Endothelial cell of umbilical vein (primary cell): Measurements from ENCODE around the gene PHOX2B. TPM values are rescaled to one million over a fixed set of nuclear protein-coding genes. Genes with fewer than 3 reads are reported as not detected.

ENCODE experiments used
- BruUV-seq: library from RNA; stranded (reverse); fragments of 400-500 nt; replicated peaks from 2 replicates; lab custom pipeline; 2021; lab: Mats Ljungman, UMichigan
- CTCF ChIA-PET: fragments of 300-600, 350-600 bp; sonication (Branson Sonifier 250); formaldehyde crosslinking; loops from one replicate; lab custom pipeline; 2021; ENCODE audit warnings: antibody characterized with exemption, inconsistent platforms; lab: Charles Lee
- POLR2A ChIA-PET: fragments of 300-600, 350-600 bp; sonication (Branson Sonifier 250); formaldehyde crosslinking; loops from one replicate; lab custom pipeline; 2021; ENCODE audit warnings: antibody characterized with exemption, inconsistent platforms; lab: Charles Lee
- DNase-seq: peaks from one replicate; pipeline ENCODE4 v3.0.0-alpha.2; 2011; ENCODE audit warnings: low read depth, low spot score
- FAIRE-seq: peaks from 2 replicates; lab custom pipeline; 2011; peaks lifted over from hg19 to GRCh38; lab: Jason Lieb, UNC
- H2AFZ ChIP-seq: 2 replicates; pipeline ENCODE4 v1.6.0; 2012; ENCODE audit warnings: low read depth, low read length, control low read depth, inconsistent platforms
- H3K27ac ChIP-seq: 2 replicates; pipeline ENCODE4 v1.5.1; 2011; ENCODE audit warnings: low read depth, mild to moderate bottlenecking, control low read depth, low read length, moderate library complexity; ENCODE audit not compliant: insufficient read depth
- H3K27me3 ChIP-seq, 2 experiments: 2 replicates each; pipeline versions ENCODE4 v1.6.0 to v1.6.1; 2011; ENCODE audit warnings: low read length in 2 of 2, mixed read lengths in 1 of 2; ENCODE audit not compliant: control insufficient read depth in 2 of 2, insufficient read depth in 2 of 2
- H3K36me3 ChIP-seq, 2 experiments: 2 replicates in 1 of 2; 3 replicates in 1 of 2; pipeline ENCODE4 v1.5.1; 2011; ENCODE audit warnings: low read length in 2 of 2, mild to moderate bottlenecking in 1 of 2, moderate library complexity in 1 of 2; ENCODE audit not compliant: control insufficient read depth in 2 of 2, insufficient read depth in 2 of 2; ENCODE audit errors: extremely low read depth in 1 of 2
- H3K4me1 ChIP-seq: 3 replicates; pipeline ENCODE4 v1.5.1; 2011; ENCODE audit warnings: mild to moderate bottlenecking, low read length; ENCODE audit not compliant: control insufficient read depth, insufficient read depth; ENCODE audit errors: extremely low read depth
- H3K4me2 ChIP-seq: 2 replicates; pipeline ENCODE4 v1.6.1; 2011; ENCODE audit warnings: low read length, control low read depth, mixed read lengths; ENCODE audit not compliant: insufficient read depth
- H3K4me3 ChIP-seq, 3 experiments: fragments of 200-600 bp in 1 of 3; sonication (generic), shearing (Covaris generic) in 1 of 3; replicated peaks in 1 of 3; 2 replicates each; pipeline ENCODE4 v1.5.1; 2011 to 2016; ENCODE audit warnings: control low read depth in 3 of 3, low read length in 3 of 3, mild to moderate bottlenecking in 2 of 3, inconsistent platforms in 1 of 3, low read depth in 1 of 3, moderate library complexity in 1 of 3; ENCODE audit not compliant: insufficient read depth in 1 of 3
- H3K79me2 ChIP-seq: 2 replicates; pipeline ENCODE4 v1.6.0; 2012; ENCODE audit warnings: low read length, inconsistent platforms; ENCODE audit not compliant: control insufficient read depth, insufficient read depth
- H3K9ac ChIP-seq: replicated peaks from 2 replicates; pipeline ENCODE3; 2011; ENCODE audit warnings: low read length, control low read depth; ENCODE audit not compliant: insufficient read depth; ENCODE audit errors: extremely low read depth
- H3K9me1 ChIP-seq: replicated peaks from 3 replicates; pipeline ENCODE4 v1.6.0; 2011; ENCODE audit warnings: mild to moderate bottlenecking, low read length; ENCODE audit not compliant: control insufficient read depth, insufficient read depth; ENCODE audit errors: extremely low read depth
- H3K9me3 ChIP-seq: replicated peaks from 2 replicates; pipeline ENCODE4 v1.5.1; 2012; ENCODE audit warnings: low read length, inconsistent platforms; ENCODE audit not compliant: control insufficient read depth, insufficient read depth
- H4K20me1 ChIP-seq: replicated peaks from 2 replicates; pipeline ENCODE3; 2011; ENCODE audit warnings: mild to moderate bottlenecking, low read length; ENCODE audit not compliant: control insufficient read depth, insufficient read depth; ENCODE audit errors: extremely low read depth
- EZH2 ChIP-seq: IDR thresholded peaks from 2 replicates; pipeline ENCODE4 v1.6.1; 2012; ENCODE audit warnings: borderline replicate concordance, low read depth, mild to moderate bottlenecking, moderate library complexity, low read length, inconsistent platforms; ENCODE audit not compliant: severe bottlenecking
- FOS ChIP-seq: IDR thresholded peaks from 2 replicates; pipeline ENCODE4 v1.6.1; 2011; ENCODE audit warnings: mild to moderate bottlenecking, low read length, moderate library complexity, borderline replicate concordance; ENCODE audit not compliant: insufficient read depth
- GATA2 ChIP-seq: IDR thresholded peaks from 2 replicates; pipeline ENCODE4 v1.7.0; 2011; ENCODE audit warnings: low read depth, mild to moderate bottlenecking, moderate library complexity, mixed read lengths, low read length; ENCODE audit not compliant: insufficient read length, insufficient read depth
- JUN ChIP-seq: IDR thresholded peaks from 2 replicates; pipeline ENCODE4 v1.6.1; 2011; ENCODE audit warnings: borderline replicate concordance, low read depth; ENCODE audit not compliant: insufficient read length, insufficient read depth
- MAX ChIP-seq: IDR thresholded peaks from 2 replicates; pipeline ENCODE4 v1.6.1; 2011; ENCODE audit not compliant: insufficient read depth, insufficient read length
- MYC ChIP-seq: IDR thresholded peaks from one replicate; pipeline ENCODE4 v1.6.1; 2011; ENCODE audit warnings: mild to moderate bottlenecking, low read depth, low read length
- POLR2A ChIP-seq: IDR thresholded peaks from 2 replicates; pipeline ENCODE4 v1.6.1; 2012; ENCODE audit warnings: low read depth, mild to moderate bottlenecking, control low read depth, low read length
- POLR2AphosphoS5 ChIP-seq: IDR thresholded peaks from 2 replicates; pipeline ENCODE4 v1.6.1; 2012; ENCODE audit warnings: low read depth, mild to moderate bottlenecking, control low read depth, low read length, moderate library complexity; ENCODE audit not compliant: insufficient read depth
- dilution Hi-C: fragments of 300-500 bp; cut with MboI; formaldehyde crosslinking; loops from one replicate; pipeline ENCODE4 v1.15.0; 2019; ENCODE audit warnings: low sequenced_read_pairs; ENCODE audit not compliant: extremely low pct_ligation_motif_present
- intact Hi-C: fragments of 100-400 bp; cut with micrococcal nuclease; formaldehyde crosslinking; loops from one replicate; pipeline ENCODE4 v1.10.0; 2022
- polyA plus RNA-seq, 4 experiments: library from polyadenylated mRNA; depleted of rRNA in 3 of 4; stranded (reverse) in 3 of 4; unstranded in 1 of 4; fragments of >200 nt; gene quantifications; 2 replicates each; pipeline versions ENCODE4 v1.2.1 to v1.2.3, GENCODE V29; 2011 to 2012; ENCODE audit warnings: missing spikeins in 1 of 4
- total RNA-seq: library from RNA; stranded (reverse); gene quantifications from 2 replicates; pipeline ENCODE4 v1.2.3, GENCODE V29; 2021

PHOX2B gene
- total and polyA plus RNA-seq, 2 donors (not counting 3 experiments of a cell fraction or from before 2014, with no cell fraction given) = not detected

GRCh38 chr4:41722181-41722580 lies 26.3 kb downstream of the PHOX2B start:
- intact Hi-C loops = no loop called here
- POLR2A ChIA-PET = no interaction called here
- FAIRE-seq (no peak), DNase-seq (no peak)
- CTCF ChIA-PET = no interaction called here
- Histone ChIP-seq H3K4me3 (no peak overlapping the region), H3K27me3 (peaks cover 0 to 2% of the 10 kb centered on the region in 2 experiments), H2AFZ (no peak overlapping the region), H4K20me1 (no peaks in the 10 kb centered on the region), H3K9me3 (no peaks in the 10 kb centered on the region), H3K4me1 (no peaks in the 10 kb centered on the region), H3K9me1 (no peaks in the 10 kb centered on the region), H3K36me3 (no peaks in the 10 kb centered on the region), H3K79me2 (no peaks in the 10 kb centered on the region), H3K27ac (no peak overlapping the region), H3K4me2 (no peak overlapping the region), H3K9ac (no peak overlapping the region)
- no peak for TF ChIP-seq MAX
- TF ChIP-seq POLR2A = no peak
- peak; percentile 44 for TF ChIP-seq FOS
- no peak for TF ChIP-seq JUN
- TF ChIP-seq GATA2 = no peak
- TF ChIP-seq POLR2AphosphoS5 = no peak
- TF ChIP-seq MYC = no peak
- TF ChIP-seq EZH2 = no peak
- dilution Hi-C loops = no loop called here
- no TSS peak for BruUV-seq

DNA sequence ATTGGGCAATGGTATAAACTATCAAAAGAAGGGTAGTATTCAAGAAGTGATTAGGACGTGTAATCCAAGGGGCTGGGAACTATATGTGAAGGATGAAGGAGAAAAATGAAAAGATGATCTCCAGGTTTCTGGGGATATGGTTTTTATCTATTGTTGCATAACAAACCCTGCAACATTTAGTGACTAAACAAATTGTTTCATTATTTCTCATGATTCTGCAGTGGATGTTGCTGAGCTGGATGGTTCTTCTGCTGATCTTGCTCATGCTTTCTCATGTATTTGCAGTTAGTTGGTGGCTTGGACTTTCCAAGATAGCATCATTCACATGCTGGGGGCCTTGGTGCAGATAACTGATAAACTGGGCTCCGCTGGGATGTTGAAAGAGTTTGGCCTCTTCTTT lies 29.1 kb downstream of the PHOX2B start:
- no peak overlapping the region for H3K4me3 ChIP-seq
- FAIRE-seq = no peak
- TF ChIP-seq MYC (no peak), GATA2 (no peak), JUN (no peak), POLR2AphosphoS5 (no peak)
- H3K9ac ChIP-seq = no peak overlapping the region
- H3K36me3 ChIP-seq = no peaks in the 10 kb centered on the region
- H3K79me2 ChIP-seq = no peaks in the 10 kb centered on the region
- H3K9me1 ChIP-seq = no peaks in the 10 kb centered on the region
- H4K20me1 ChIP-seq = no peaks in the 10 kb centered on the region
- H3K4me1 ChIP-seq = no peaks in the 10 kb centered on the region
- intact Hi-C loops = no loop called here
- no peaks in the 10 kb centered on the region for H3K9me3 ChIP-seq
- H3K27ac ChIP-seq = no peak overlapping the region
- peaks cover 0 to 5% of the 10 kb centered on the region in 2 experiments for H3K27me3 ChIP-seq
- ChIA-PET POLR2A (no interaction called here), CTCF (no interaction called here)
- no peak overlapping the region for H3K4me2 ChIP-seq
- no peak for DNase-seq
- BruUV-seq = no TSS peak
- dilution Hi-C loops = no loop called here
- no peak overlapping the region for H2AFZ ChIP-seq
